HCT116 (cell line): ENCODE measurements around the gene GALM. TPM values are rescaled to one million over a fixed set of nuclear protein-coding genes. Genes with fewer than 3 reads are reported as not detected.

Experiments
- ATAC-seq: fragments of 200-7000 bp; cut with Tn5 transposase; 2 replicates; pipeline ENCODE4 v1.9.1; 2020; ENCODE audit warnings: mild to moderate bottlenecking, moderate library complexity
- BruUV-seq: library from RNA; stranded (reverse); fragments of 400-500 nt; replicated peaks from 2 replicates; lab custom pipeline; 2021; lab: Mats Ljungman, UMichigan
- CTCF ChIA-PET: fragments of 300-600 bp; sonication (Branson Sonifier 250); formaldehyde crosslinking; loops from one replicate; lab custom pipeline; 2021; ENCODE audit warnings: antibody characterized with exemption; lab: Charles Lee
- POLR2A ChIA-PET: fragments of 300-600, 350-600 bp; sonication (Branson Sonifier 250); formaldehyde crosslinking; loops from one replicate; lab custom pipeline; 2021; ENCODE audit warnings: antibody characterized with exemption; lab: Charles Lee
- RAD21 ChIA-PET, 2 experiments: fragments of 300-600 bp; sonication (Branson Sonifier 250); formaldehyde crosslinking; loops; one replicate each; lab custom pipeline; 2023; ENCODE audit warnings: low total read pairs in 2 of 2; ENCODE audit not compliant: uncharacterized antibody in 2 of 2, unreplicated experiment in 2 of 2, low non-redundant PET in 1 of 2; lab: Charles Lee
- DNase-seq: peaks from one replicate; pipeline ENCODE4 v3.0.0-alpha.2; 2010; ENCODE audit warnings: low read depth, low spot score
- H2AFZ ChIP-seq: fragments of 200-600 bp; shearing (Covaris generic), sonication (generic); 2 replicates; pipeline ENCODE4 v1.6.1; 2017; ENCODE audit warnings: low read depth, mixed run types, mixed read lengths, antibody characterized with exemption, low read length; ENCODE audit not compliant: poor library complexity, severe bottlenecking
- H3K27ac ChIP-seq: 2 replicates; pipeline ENCODE4 v1.5.1; 2012; ENCODE audit warnings: low read depth, low read length
- H3K27me3 ChIP-seq: fragments of 200-600 bp; sonication (generic); 2 replicates; pipeline ENCODE4 v1.6.1; 2016; ENCODE audit warnings: mixed run types, low read length, mixed read lengths; ENCODE audit not compliant: insufficient read depth
- H3K36me3 ChIP-seq, 2 experiments: fragments of 200-500 bp in 1 of 2; fragments of 200-600 bp in 1 of 2; sonication (Bioruptor generic) in 1 of 2; sonication (generic) in 1 of 2; 2 replicates each; pipeline versions ENCODE4 v1.5.1 to v1.6.1; 2014 to 2016; ENCODE audit warnings: low read length in 2 of 2, inconsistent platforms in 1 of 2, mixed read lengths in 1 of 2, mixed run types in 1 of 2; ENCODE audit not compliant: insufficient read depth in 2 of 2, control insufficient read depth in 1 of 2
- H3K4me1 ChIP-seq, 2 experiments: fragments of 200-600 bp in 1 of 2; sonication (generic) in 1 of 2; 2 replicates each; pipeline versions ENCODE4 v1.5.1 to v1.6.1; 2012 to 2017; ENCODE audit warnings: low read length in 2 of 2, inconsistent platforms in 1 of 2, mild to moderate bottlenecking in 1 of 2, mixed read lengths in 1 of 2, mixed run types in 1 of 2, moderate library complexity in 1 of 2; ENCODE audit not compliant: insufficient read depth in 2 of 2, control insufficient read depth in 1 of 2
- H3K4me2 ChIP-seq: fragments of 200-600 bp; sonication (generic); 2 replicates; pipeline ENCODE4 v1.6.1; 2017; ENCODE audit warnings: mixed run types, low read length, mixed read lengths
- H3K4me3 ChIP-seq, 2 experiments: fragments of 200-600 bp in 1 of 2; sonication (generic) in 1 of 2; replicated peaks in 1 of 2; 2 replicates each; pipeline ENCODE4 v1.5.1; 2011 to 2016; ENCODE audit warnings: low read length in 2 of 2, control low read depth in 1 of 2, low read depth in 1 of 2, mild to moderate bottlenecking in 1 of 2, mixed read lengths in 1 of 2, mixed run types in 1 of 2
- H3K79me2 ChIP-seq: fragments of 200-600 bp; sonication (generic); 2 replicates; pipeline ENCODE4 v1.6.1; 2017; ENCODE audit warnings: mild to moderate bottlenecking, mixed run types, low read length, moderate library complexity, mixed read lengths; ENCODE audit not compliant: insufficient read depth
- H3K9ac ChIP-seq: fragments of 200-600 bp; sonication (generic); 2 replicates; pipeline ENCODE4 v1.6.1; 2016; ENCODE audit warnings: low read length, mixed read lengths
- H3K9me2 ChIP-seq: fragments of 200-600 bp; sonication (generic), shearing (Covaris generic); 2 replicates; pipeline ENCODE4 v1.6.1; 2017; ENCODE audit warnings: mixed run types, mild to moderate bottlenecking, moderate library complexity; ENCODE audit not compliant: insufficient read depth
- H3K9me3 ChIP-seq, 2 experiments: fragments of 200-500 bp in 1 of 2; fragments of 200-600 bp in 1 of 2; sonication (Bioruptor generic) in 1 of 2; sonication (generic) in 1 of 2; 2 replicates each; pipeline ENCODE4 v1.6.1; 2014 to 2017; ENCODE audit warnings: low read length in 2 of 2, mixed read lengths in 2 of 2, inconsistent platforms in 1 of 2, low read depth in 1 of 2, mild to moderate bottlenecking in 1 of 2, mixed run types in 1 of 2, moderate library complexity in 1 of 2; ENCODE audit not compliant: control insufficient read depth in 1 of 2, insufficient read depth in 1 of 2
- H4K20me1 ChIP-seq: fragments of 200-600 bp; sonication (generic), shearing (Covaris generic); 2 replicates; pipeline ENCODE4 v1.6.1; 2017; ENCODE audit warnings: mixed run types, mild to moderate bottlenecking, moderate library complexity; ENCODE audit not compliant: insufficient read depth
- CBX3 ChIP-seq: IDR thresholded peaks from 2 replicates; pipeline ENCODE4 v1.6.1; 2012; ENCODE audit warnings: low read depth
- CEBPB ChIP-seq: IDR thresholded peaks from 2 replicates; pipeline ENCODE4 v1.6.1; 2012; ENCODE audit warnings: low read depth
- EGR1 ChIP-seq: IDR thresholded peaks from 2 replicates; pipeline ENCODE4 v1.6.1; 2012; ENCODE audit warnings: low read depth
- ELF1 ChIP-seq: IDR thresholded peaks from 2 replicates; pipeline ENCODE4 v1.6.1; 2012; ENCODE audit warnings: low read depth, borderline replicate concordance
- EZH2 ChIP-seq: fragments of 200-600 bp; sonication (generic); IDR thresholded peaks from 2 replicates; pipeline ENCODE4 v1.6.1; 2017; ENCODE audit warnings: antibody characterized with exemption, mixed run types
- EZH2phosphoT487 ChIP-seq: fragments of 200-600 bp; IDR thresholded peaks from 2 replicates; pipeline ENCODE4 v1.6.1; 2018; ENCODE audit warnings: antibody characterized with exemption, borderline replicate concordance
- FOSL1 ChIP-seq: IDR thresholded peaks from 2 replicates; pipeline ENCODE4 v1.6.1; 2012; ENCODE audit warnings: low read depth
- JUND ChIP-seq: IDR thresholded peaks from 2 replicates; pipeline ENCODE4 v1.6.1; 2012
- MAX ChIP-seq: IDR thresholded peaks from 2 replicates; pipeline ENCODE4 v1.6.1; 2012
- POLR2A ChIP-seq: IDR thresholded peaks from 2 replicates; pipeline ENCODE4 v1.7.0; 2011; ENCODE audit warnings: borderline replicate concordance; ENCODE audit not compliant: insufficient read depth, insufficient read length; ENCODE audit errors: extremely low read depth
- POLR2AphosphoS5 ChIP-seq: IDR thresholded peaks from 2 replicates; pipeline ENCODE4 v1.6.1; 2011; ENCODE audit warnings: mild to moderate bottlenecking, low read depth, low read length, moderate library complexity
- RAD21 ChIP-seq: IDR thresholded peaks from 2 replicates; pipeline ENCODE4 v1.6.1; 2012; ENCODE audit warnings: low read depth, mild to moderate bottlenecking
- REST ChIP-seq: IDR thresholded peaks from 2 replicates; pipeline ENCODE4 v1.6.1; 2012; ENCODE audit warnings: low read depth
- SIN3A ChIP-seq: IDR thresholded peaks from 2 replicates; pipeline ENCODE4 v1.6.1; 2012; ENCODE audit warnings: low read depth
- SP1 ChIP-seq: IDR thresholded peaks from 2 replicates; pipeline ENCODE4 v1.6.1; 2012; ENCODE audit warnings: low read depth
- SRF ChIP-seq: IDR thresholded peaks from 2 replicates; pipeline ENCODE4 v1.6.1; 2012; ENCODE audit warnings: low read depth
- TCF7L2 ChIP-seq: IDR thresholded peaks from 2 replicates; pipeline ENCODE4 v1.7.0; 2011; ENCODE audit warnings: borderline replicate concordance, inconsistent platforms; ENCODE audit not compliant: insufficient read depth, insufficient read length; ENCODE audit errors: extremely low read depth
- YY1 ChIP-seq: IDR thresholded peaks from 2 replicates; pipeline ENCODE4 v1.6.1; 2011; ENCODE audit warnings: low read length, low read depth, moderate library complexity, mild to moderate bottlenecking; ENCODE audit not compliant: insufficient replicate concordance; ENCODE audit errors: extremely low read depth
- ZFX ChIP-seq: fragments of 450-650 bp; IDR thresholded peaks from 2 replicates; pipeline ENCODE4 v1.6.1; 2017
- ZNF274 ChIP-seq: fragments of 200-500 bp; sonication (Bioruptor generic); IDR thresholded peaks from 2 replicates; pipeline ENCODE4 v1.6.1; 2014; ENCODE audit warnings: mild to moderate bottlenecking, low read depth, low read length, inconsistent platforms
- intact Hi-C: fragments of 100-400 bp; cut with micrococcal nuclease; formaldehyde crosslinking; loops from 2 replicates; pipeline ENCODE4 v1.10.0; 2022
- total RNA-seq: library from RNA; stranded (reverse); gene quantifications from one replicate; pipeline ENCODE4 v1.2.1, GENCODE V29; 2021; ENCODE audit not compliant: unreplicated experiment

The GALM gene
- total RNA-seq, 1 experiment from 2014 or later: 10.2 TPM

GRCh38 chr2:38658613-38659012, 7.3 kb upstream of the GALM start:
- ATAC-seq: no peak
- TF ChIP-seq RAD21 (no peak), SIN3A (no peak), EZH2phosphoT487 (no peak), ZFX (no peak), CEBPB (no peak), EZH2 (no peak), SP1 (no peak), EGR1 (no peak), FOSL1 (no peak), SRF (no peak), ELF1 (no peak), POLR2AphosphoS5 (no peak), POLR2A (no peak), TCF7L2 (no peak), JUND (no peak), ZNF274 (no peak), REST (no peak), MAX (no peak), CBX3 (no peak), YY1 (no peak)
- Histone ChIP-seq H3K79me2 (no peaks in the 10 kb centered on the region), H3K9me2 (no peaks in the 10 kb centered on the region), H4K20me1 (no peaks in the 10 kb centered on the region), H3K9me3 (no peaks in the 10 kb centered on the region), H3K4me1 (no peaks in the 10 kb centered on the region), H3K4me3 (no peak overlapping the region), H3K36me3 (no peaks in the 10 kb centered on the region), H3K4me2 (no peak overlapping the region), H3K9ac (no peak overlapping the region), H3K27me3 (no peaks in the 10 kb centered on the region), H2AFZ (no peak overlapping the region), H3K27ac (no peak overlapping the region)
- ChIA-PET POLR2A (no interaction called here), CTCF (no interaction called here), RAD21 (no interaction called here)
- BruUV-seq: no TSS peak
- intact Hi-C loops: no loop called here
- DNase-seq: no peak
